K562 (cell line): ENCODE data around the gene ZFX. TPM values are rescaled to one million over a fixed set of nuclear protein-coding genes. Genes with fewer than 3 reads are reported as not detected.
A peak's percentile ranks its signal among the peaks of the same experiment; 100 is the strongest.

ENCODE experiments used
- CHD2 ChIP-seq: IDR thresholded peaks from 2 replicates; pipeline ENCODE4 v1.6.1; 2011; ENCODE audit warnings: low read depth, low read length
- CTBP1 ChIP-seq: fragments of 450-650 bp; IDR thresholded peaks from 2 replicates; pipeline ENCODE4 v1.6.1; 2016; ENCODE audit warnings: borderline replicate concordance
- ESRRA ChIP-seq: fragments of 450-650 bp; IDR thresholded peaks from 2 replicates; pipeline ENCODE4 v1.6.1; 2014; ENCODE audit warnings: low read depth, mild to moderate bottlenecking, moderate library complexity, borderline replicate concordance
- EWSR1 ChIP-seq: fragments of 450-650 bp; IDR thresholded peaks from 2 replicates; pipeline ENCODE4 v1.6.1; 2018; ENCODE audit warnings: borderline replicate concordance, mild to moderate bottlenecking, low read depth, moderate library complexity; ENCODE audit not compliant: partially characterized antibody
- GATAD2A ChIP-seq: fragments of 450-650 bp; IDR thresholded peaks from 2 replicates; pipeline ENCODE4 v1.6.1; 2017
- MAZ ChIP-seq, 2 experiments: fragments of 450-650 bp in 1 of 2; sonication (generic) in 1 of 2; formaldehyde crosslinking; IDR thresholded peaks in 1 of 2; conservative IDR thresholded peaks in 1 of 2; 2 replicates each; pipeline versions ENCODE4 v1.4.0 to v1.5.0; 2020; ENCODE audit warnings: mild to moderate bottlenecking in 1 of 2, missing genetic modification reagents in 1 of 2
- MCM3 ChIP-seq: fragments of 450-650 bp; IDR thresholded peaks from 2 replicates; pipeline ENCODE4 v1.6.1; 2016
- NR1H2 ChIP-seq: sonication (generic); formaldehyde crosslinking; IDR thresholded peaks from 2 replicates; pipeline ENCODE4 v1.4.0; 2020; ENCODE audit warnings: mild to moderate bottlenecking, missing genetic modification reagents
- RBFOX2 ChIP-seq: fragments of 200-400 bp; formaldehyde crosslinking; IDR thresholded peaks from 2 replicates; pipeline ENCODE4 v1.6.1; 2017; ENCODE audit warnings: low read depth, mild to moderate bottlenecking, low read length, moderate library complexity
- RBM15 ChIP-seq: fragments of 200-400 bp; formaldehyde crosslinking; IDR thresholded peaks from 2 replicates; pipeline ENCODE4 v1.6.1; 2018; ENCODE audit warnings: mild to moderate bottlenecking, low read length, moderate library complexity; ENCODE audit not compliant: insufficient read depth
- TCFL5 ChIP-seq: fragments of 250-450 bp; sonication (Bioruptor Pico); conservative IDR thresholded peaks from 2 replicates; pipeline ENCODE4 v1.6.1; 2021; ENCODE audit warnings: mild to moderate bottlenecking, moderate library complexity, matching md5 sums
- polyA plus RNA-seq, 8 experiments: library from polyadenylated mRNA; depleted of rRNA in 4 of 8; stranded (reverse) in 5 of 8; unstranded in 3 of 8; fragments of >200 nt; fragmentation: Nextera tagmentation in 2 of 8; fragmentation: Illumina TruSeq in 1 of 8; extraction: Ambion mirVana in 2 of 8; extraction: Trizol in 1 of 8; gene quantifications; 2 replicates each; pipeline versions ENCODE4 v1.2.1 to v1.2.3, GENCODE V29; 2011 to 2014; ENCODE audit warnings: inconsistent platforms in 1 of 8, missing spikeins in 1 of 8
- total RNA-seq, 7 experiments: library from RNA; depleted of rRNA in 6 of 7; stranded (reverse); fragments of >200 nt in 6 of 7; fragmentation: Illumina TruSeq in 2 of 7; extraction: Trizol in 2 of 7; gene quantifications; 2 replicates each; pipeline versions ENCODE4 v1.2.1 to v1.2.3, GENCODE V29; 2011 to 2021; ENCODE audit warnings: low replicate concordance in 1 of 7
- TF ChIP-seq, protein P1 (sequence below): fragments of 450-650 bp; IDR thresholded peaks from 2 replicates; pipeline ENCODE4 v1.6.1; 2018; ENCODE audit warnings: mild to moderate bottlenecking, low read depth; ENCODE audit not compliant: partially characterized antibody
- TF ChIP-seq, protein P2 (sequence below): conservative IDR thresholded peaks from 2 replicates; pipeline ENCODE4 v1.6.1; 2011; ENCODE audit warnings: low read depth, mild to moderate bottlenecking, low read length; ENCODE audit not compliant: control insufficient read depth
- TF ChIP-seq, protein P3 (sequence below): fragments of 250-450 bp; sonication (Bioruptor Pico); IDR thresholded peaks from 2 replicates; pipeline ENCODE4 v1.4.0; 2020; ENCODE audit warnings: mild to moderate bottlenecking, moderate library complexity, borderline replicate concordance
- TF ChIP-seq, protein P4 (sequence below): fragments of 250-450 bp; sonication (Bioruptor Pico); IDR thresholded peaks from 2 replicates; pipeline ENCODE4 v1.5.0; 2021

Gene ZFX
- total and polyA plus RNA-seq, 9 of the 15 experiments (the other 6 are each of a cell fraction or from before 2014, with no cell fraction given) = 5.3 to 25.2 (median 11.4) TPM

DNA sequence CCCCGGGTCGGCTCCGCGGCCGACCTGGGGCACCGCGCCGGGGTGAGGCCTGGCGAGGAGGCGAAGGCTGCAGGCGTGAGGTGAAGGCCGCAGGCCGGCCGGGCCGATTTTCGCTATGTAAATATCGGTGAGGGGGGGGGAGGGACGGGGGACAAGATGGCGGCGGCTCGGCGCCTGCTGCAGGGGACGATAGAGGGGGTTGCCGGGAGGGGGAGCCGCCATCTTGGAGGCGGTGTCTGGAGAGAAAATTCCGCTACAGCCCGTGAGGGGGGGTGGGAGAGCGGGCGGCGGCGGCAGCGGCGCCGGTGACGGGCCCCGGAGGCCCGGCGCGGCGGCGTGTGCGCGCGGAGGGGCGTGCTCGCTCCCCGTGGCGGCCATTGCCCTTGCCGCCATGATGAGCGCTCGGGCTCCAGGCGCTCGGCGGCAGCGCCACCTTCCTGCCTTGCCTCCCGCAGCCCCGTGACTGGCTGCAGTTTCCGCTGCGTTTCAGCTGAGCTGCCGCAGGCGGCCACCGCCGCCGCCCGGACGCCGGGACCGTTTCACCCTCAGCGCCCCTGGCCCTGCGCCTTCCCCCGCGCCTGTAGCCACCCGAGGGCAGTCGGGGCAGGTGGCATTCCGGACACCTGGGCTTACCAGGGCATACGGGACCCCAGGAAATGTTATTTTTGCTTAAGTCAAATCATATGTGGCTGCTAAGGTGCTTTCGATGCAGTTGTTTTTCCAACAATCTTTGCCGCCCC lies 692 bp downstream of the ZFX start (continued):
- TF ChIP-seq CHD2 (no peak), TCFL5 (no peak), RBM15 (no peak), ESRRA (peak; percentile 31; the same call in 1 of the 2 replicates), GATAD2A (peak; percentile 31; the same call in 1 of the 2 replicates), RBFOX2 (peak; percentile 77), CTBP1 (peak; percentile 90), MCM3 (no peak), NR1H2 (no peak), EWSR1 (no peak), MAZ (CRISPR knock-in tag; conservative IDR thresholded peaks at IDR 0.05 in 1 of 2, IDR thresholded peaks at IDR 0.05 in 1 of 2) (peak; percentile 53 to 70; a peak in 2 of 4 replicates)
- TF ChIP-seq, protein P1, sequence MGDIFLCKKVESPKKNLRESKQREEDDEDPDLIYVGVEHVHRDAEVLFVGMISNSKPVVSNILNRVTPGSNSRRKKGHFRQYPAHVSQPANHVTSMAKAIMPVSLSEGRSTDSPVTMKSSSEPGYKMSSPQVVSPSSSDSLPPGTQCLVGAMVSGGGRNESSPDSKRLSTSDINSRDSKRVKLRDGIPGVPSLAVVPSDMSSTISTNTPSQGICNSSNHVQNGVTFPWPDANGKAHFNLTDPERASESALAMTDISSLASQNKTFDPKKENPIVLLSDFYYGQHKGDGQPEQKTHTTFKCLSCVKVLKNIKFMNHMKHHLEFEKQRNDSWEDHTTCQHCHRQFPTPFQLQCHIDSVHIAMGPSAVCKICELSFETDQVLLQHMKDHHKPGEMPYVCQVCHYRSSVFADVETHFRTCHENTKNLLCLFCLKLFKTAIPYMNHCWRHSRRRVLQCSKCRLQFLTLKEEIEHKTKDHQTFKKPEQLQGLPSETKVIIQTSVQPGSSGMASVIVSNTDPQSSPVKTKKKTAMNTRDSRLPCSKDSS = no peak
- TF ChIP-seq, protein P2, sequence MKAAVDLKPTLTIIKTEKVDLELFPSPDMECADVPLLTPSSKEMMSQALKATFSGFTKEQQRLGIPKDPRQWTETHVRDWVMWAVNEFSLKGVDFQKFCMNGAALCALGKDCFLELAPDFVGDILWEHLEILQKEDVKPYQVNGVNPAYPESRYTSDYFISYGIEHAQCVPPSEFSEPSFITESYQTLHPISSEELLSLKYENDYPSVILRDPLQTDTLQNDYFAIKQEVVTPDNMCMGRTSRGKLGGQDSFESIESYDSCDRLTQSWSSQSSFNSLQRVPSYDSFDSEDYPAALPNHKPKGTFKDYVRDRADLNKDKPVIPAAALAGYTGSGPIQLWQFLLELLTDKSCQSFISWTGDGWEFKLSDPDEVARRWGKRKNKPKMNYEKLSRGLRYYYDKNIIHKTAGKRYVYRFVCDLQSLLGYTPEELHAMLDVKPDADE = peak; percentile 47; the same call in 1 of the 2 replicates
- TF ChIP-seq, protein P3, sequence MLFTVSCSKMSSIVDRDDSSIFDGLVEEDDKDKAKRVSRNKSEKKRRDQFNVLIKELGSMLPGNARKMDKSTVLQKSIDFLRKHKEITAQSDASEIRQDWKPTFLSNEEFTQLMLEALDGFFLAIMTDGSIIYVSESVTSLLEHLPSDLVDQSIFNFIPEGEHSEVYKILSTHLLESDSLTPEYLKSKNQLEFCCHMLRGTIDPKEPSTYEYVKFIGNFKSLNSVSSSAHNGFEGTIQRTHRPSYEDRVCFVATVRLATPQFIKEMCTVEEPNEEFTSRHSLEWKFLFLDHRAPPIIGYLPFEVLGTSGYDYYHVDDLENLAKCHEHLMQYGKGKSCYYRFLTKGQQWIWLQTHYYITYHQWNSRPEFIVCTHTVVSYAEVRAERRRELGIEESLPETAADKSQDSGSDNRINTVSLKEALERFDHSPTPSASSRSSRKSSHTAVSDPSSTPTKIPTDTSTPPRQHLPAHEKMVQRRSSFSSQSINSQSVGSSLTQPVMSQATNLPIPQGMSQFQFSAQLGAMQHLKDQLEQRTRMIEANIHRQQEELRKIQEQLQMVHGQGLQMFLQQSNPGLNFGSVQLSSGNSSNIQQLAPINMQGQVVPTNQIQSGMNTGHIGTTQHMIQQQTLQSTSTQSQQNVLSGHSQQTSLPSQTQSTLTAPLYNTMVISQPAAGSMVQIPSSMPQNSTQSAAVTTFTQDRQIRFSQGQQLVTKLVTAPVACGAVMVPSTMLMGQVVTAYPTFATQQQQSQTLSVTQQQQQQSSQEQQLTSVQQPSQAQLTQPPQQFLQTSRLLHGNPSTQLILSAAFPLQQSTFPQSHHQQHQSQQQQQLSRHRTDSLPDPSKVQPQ (CRISPR knock-in tag) = no peak
- TF ChIP-seq, protein P4, sequence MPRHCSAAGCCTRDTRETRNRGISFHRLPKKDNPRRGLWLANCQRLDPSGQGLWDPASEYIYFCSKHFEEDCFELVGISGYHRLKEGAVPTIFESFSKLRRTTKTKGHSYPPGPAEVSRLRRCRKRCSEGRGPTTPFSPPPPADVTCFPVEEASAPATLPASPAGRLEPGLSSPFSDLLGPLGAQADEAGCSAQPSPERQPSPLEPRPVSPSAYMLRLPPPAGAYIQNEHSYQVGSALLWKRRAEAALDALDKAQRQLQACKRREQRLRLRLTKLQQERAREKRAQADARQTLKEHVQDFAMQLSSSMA (CRISPR knock-in tag) = no peak
